ENCODE data around the gene MGAT2.
"Not testable (repeated sequence)": the region's sequence is repeated elsewhere in the genome, so short reads cannot be mapped to it uniquely, and the experiment has no call there.

MGAT2 gene

DNA sequence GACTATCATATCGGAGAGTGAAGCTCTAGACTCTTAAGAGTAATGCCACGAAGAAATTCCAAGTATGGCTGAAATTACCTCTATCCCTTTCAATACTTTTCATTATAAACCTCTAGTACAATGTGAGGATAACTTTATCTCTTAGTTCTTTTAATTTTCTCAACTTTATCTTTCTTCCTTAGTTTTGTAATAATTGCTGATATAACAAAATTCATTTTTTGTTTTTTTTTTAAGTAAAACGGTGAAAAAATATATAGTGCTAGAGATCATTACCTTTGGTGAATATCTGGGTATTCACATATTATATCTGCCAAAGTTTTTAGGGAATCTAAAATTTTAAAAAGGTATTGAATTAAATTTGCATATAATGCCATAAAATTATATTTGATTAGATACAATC lies 33.9 kb downstream of the MGAT2 start:
- DNase-seq (ENCODE audit: low read depth) = no peak

DNA sequence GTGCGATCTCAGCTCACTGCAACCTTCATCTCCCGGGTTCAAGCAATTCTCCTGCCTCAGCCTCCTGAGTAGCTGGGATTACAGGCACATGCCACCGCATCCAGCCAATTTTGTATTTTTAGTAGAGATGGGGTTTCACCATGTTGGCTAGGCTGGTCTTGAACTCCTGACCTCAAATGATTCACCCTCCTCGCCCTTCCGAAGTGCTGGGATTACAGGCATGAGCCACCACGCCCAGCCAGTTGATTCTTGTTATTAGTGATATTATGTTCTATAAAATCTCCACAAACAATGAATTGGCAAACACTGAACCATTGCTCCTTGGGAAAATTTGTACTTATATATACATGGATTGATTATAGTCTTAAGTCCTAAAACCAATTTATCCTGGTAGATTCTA lies 36.9 kb downstream of the MGAT2 start:
- DNase-seq (ENCODE audit: low read depth) = not testable (repeated sequence)

DNA sequence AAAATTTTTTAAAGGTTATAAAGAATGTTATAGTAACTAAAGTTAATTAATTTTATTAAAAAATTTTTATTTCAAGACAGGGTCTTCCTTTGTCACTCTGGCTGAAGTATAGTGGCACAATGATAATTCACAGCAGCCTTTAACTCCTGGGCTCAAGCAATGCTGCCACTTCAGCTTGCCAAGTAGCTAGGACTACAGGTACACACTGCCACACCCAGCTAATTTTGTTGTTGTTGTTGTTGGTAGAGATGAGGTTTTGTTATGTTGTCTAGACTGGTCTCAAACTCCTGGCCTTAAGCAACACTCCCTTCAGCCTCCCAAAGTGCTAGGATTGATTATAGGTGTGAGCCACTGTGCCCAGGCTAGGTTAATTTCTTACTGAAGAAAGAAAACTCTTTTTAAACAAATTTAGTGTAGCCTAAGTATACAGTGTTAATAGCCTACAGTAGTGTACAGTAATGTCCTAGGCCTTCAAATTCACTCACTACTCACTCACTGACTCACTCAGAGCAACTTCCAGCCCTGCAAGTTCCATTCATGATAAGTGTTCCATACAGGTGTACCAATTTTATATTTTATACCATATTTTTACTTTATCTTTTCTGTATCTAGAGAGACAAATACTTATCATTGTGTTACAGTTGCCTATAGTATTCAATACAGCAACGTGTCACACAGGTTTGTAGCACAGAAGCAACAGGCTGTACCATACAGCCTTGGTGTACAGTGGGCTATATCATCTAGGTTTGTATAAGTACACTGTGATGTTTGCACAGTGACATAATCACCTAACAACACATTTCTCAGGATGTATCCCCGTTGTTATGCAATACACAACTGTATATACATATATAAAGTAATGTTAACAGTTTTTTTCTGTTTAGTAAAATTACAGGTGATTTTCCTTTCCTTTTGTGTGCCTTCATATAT lies 39.2 kb downstream of the MGAT2 start:
- DNase-seq (ENCODE audit: low read depth) = no peak

DNA sequence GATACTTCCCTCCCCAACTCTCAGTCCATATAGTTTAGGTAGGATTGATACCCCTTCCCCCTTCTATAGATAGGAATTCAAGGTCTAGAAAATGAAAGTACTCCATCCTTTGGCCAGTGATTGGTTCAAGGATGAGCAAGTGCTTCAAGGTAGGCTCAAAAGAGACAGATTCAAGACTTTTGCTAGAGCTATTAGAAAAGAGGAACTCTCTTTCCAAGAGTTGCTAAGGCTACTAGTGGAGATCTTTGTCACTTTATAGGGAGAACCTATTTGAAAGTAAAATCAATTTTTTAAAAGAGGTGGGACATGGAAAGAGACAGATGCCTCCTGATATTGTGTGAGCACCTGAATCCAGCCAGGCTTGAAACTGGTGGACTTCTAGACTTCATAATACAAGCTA lies 49.9 kb downstream of the MGAT2 start:
- no peak for DNase-seq (ENCODE audit: low read depth)

Data from T follicular helper cell (primary cell).